Stimulated activated CD4-positive, alpha-beta T cell treated with anti-CD3 and anti-CD28 coated beads, Interleukin-4, amount 100 ng/mL, for 1 hour (primary cell): ENCODE results near the gene ARHGAP33.
"Not testable (repeated sequence)": the region's sequence is repeated elsewhere in the genome, so short reads cannot be mapped to it uniquely, and the experiment has no call there.

Experiments used
- DNase-seq: peaks from one replicate; pipeline ENCODE4 v3.0.0-alpha.2; 2020

Gene ARHGAP33

DNA sequence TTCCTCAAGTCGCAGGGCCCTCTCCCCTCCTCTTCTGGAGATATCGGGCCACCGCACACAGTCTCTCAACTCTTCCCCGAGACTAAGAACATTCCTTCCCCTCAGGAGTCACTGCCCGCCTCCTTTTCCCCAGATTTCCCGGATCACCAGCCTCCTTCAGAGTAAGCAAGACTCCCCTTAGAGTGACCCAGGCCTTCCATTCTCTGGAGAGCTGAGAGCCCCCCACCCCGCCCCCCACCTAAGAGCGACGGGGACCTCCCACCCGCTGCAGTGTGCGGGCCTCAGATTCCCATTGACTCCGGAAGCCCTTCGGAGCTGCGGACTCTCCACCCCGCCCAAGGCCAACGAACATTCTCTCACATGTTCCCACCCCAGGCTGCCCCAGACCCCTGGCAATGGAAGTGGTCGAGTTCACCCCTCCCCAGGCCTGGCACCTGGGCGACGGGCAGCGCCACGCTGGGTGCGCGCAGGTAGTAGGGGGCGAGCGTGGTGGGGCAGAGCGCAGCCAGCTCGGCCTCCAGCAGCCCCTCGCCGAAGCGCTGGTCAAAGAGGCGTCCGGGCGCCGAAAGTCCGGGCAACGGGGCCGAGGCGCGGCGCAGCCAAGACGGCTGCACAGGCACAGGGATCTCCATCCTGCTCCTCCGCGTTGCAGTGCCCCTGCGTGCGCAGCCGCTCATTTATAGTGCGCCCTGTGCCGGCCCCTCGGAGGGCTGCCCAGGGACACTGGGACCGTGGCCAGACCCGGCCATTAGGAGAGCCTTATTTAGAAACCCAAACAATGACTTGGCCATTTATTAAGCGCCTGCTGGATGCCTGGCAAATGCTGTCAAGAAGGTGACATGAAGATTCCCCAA lies 18.8 kb upstream of the ARHGAP33 start, which contains the start of gene HSPB6:
Gene HSPB6, minus strand, starts transcription at position 653 of the 854 bp plus-strand sequence. Its CDS starts 21 bp downstream, at position 632.
- no peak for DNase-seq

DNA sequence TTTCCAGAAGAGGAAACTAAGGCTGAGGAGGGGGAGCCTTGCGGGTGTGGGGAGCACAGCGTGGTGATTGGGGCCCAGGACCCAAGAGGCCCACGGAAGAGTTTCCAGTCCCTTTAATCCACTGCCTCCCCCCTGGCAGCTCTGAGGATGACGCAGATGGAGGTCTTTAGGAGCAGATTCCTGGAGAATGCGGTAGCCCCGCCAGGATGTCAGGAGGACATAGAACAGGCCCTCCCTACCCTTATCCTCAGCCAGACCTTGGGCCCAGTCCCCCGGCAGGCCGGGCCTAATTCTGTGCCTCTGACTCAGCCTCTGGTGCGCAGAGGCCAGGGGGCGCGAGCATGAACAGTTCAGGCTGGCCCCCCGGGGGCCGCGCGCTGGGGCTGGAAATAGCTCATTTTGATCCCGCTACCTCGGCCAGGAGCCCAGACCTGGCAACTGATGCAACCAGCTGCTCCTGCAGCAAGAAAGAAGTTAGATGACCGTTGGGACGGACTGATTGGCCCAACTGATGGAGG lies 18.1 kb upstream of the ARHGAP33 start:
- DNase-seq = no peak

DNA sequence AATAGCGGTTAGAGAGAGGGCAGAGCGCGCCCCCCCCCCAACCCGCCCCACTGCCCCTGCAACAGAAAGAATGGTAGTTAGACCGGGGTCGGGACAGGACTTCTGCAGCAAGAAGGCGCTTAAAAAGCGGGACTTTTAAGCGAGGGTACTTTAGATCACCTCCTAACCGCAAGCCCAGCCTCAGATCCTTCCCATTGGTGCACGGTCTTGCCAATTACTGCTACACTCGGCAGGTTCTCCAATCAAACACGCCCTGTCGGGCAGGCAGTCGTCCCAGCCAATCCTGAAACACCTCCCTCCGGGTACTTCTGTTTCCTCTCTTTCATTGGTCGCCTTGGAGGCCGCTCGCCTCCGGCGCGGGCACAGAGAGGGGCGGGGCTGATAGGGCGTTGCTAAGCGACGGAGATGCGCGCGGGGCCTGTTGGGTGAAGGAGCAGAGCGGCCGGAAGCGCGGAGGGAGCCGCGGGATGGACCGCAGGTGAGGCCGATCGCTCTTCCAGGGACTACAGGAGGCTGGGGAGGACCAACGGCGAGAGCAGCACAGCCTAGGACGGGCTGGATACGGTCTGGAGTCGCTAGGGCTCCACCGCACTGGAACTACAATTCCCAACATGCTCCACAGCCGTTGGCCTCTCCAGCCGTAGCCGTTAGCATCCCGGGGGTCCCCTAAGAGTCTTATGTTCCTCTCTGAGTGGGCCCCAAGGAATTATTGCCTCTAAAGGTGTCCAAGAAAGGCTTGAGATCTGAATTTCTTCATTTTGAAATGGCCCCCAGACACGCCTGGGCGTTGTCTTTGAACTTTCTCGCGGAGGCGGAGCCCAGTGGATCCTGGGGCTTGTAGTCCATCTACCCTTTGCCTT lies 17.4 kb upstream of the ARHGAP33 start, which contains the start of gene PROSER3:
Gene PROSER3, plus strand, starts transcription at position 428 of the 860 bp plus-strand sequence. Its CDS starts 40 bp downstream, at position 468.
- DNase-seq = peak; percentile 97

DNA sequence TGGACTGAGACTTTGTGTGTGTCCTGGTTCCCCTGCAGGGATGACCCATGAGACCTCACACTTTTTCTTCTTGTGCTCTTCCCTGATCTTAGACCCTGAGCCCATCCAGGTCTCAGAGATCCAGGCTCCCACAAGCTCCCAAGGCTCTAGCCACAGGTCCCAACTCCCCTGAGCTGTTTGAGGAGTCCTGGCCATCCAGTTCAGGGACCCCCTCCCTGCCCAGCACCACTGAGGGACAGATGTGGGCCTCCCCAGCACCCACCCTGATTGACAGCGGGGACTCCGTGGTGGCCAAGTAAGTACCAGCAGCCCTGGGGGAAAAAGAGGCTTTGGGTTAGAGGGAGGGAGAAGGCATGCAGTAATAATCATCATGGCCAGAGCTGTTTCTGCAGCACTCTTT lies 15.7 kb upstream of the ARHGAP33 start:
- no peak for DNase-seq

DNA sequence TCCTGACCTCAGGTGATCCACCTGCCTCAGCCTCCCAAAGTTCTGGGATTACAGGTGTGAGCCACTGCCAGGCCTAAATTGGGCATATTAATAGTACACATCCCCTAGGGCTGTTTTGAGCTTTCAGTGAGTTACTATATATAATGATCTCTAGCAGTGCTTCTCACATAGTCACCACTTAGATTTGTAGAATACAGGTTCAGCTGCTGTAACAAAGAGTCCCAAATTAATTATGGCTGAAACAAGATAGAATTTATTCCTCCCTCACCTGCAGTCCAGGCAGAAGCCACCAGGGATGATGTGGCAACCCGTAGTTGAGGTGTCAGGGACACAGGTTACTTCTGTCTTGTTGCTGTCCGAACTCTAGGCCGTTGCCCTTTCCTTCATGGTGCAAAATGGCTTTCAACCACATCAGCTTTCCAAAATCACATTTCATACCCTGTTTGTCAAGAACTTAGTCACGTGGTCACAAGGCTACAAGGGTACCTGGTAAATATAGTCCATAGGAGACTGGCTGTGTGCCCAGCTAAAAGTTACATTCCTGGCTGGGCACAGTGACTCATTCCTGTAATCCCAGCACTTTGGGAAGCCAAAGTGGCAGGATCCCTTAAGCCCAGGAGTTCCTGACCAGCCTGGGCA lies 14.5 kb upstream of the ARHGAP33 start:
- DNase-seq = no peak

DNA sequence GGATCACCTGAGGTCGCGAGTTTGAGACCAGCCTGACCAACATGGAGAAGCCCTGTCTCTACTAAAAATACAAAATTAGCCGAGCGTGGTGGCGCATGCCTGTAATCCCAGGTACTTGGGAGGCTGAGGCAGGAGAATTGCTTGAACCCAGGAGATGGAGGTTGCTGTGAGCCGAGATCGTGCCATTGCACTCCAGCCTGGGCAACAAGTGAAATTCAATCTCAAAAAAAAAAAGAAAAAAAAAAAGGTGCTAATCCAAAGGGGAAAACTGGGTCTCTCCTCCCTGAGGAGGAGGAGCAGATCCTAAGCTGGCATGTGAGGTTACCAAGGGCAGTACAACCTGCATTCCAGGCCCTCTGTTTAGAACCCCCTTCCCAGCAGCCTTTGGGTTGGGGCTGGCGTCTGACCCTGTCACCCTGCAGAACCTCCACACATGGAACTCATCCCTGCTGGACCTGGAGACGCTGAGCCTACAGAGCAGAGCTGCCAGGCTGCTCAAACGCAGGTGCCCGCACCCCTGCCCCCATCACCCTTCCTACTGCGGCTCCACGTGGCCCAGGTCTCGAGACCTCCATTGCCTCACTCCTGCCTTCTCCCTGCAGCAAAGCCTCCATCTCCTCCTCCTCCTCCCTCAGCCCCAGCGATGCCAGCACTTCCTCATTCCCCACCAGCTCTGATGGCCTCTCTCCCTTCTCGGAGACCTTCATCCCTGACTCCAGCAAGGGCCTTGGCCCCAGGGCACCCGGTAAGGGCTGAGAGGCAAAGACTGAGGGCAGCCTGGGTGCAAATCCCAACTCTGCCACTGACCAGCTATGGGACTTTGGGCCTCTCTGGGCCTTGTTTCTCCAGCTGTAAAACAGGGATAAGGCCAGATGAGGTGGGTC lies 10.7 kb upstream of the ARHGAP33 start:
- no peak for DNase-seq

DNA sequence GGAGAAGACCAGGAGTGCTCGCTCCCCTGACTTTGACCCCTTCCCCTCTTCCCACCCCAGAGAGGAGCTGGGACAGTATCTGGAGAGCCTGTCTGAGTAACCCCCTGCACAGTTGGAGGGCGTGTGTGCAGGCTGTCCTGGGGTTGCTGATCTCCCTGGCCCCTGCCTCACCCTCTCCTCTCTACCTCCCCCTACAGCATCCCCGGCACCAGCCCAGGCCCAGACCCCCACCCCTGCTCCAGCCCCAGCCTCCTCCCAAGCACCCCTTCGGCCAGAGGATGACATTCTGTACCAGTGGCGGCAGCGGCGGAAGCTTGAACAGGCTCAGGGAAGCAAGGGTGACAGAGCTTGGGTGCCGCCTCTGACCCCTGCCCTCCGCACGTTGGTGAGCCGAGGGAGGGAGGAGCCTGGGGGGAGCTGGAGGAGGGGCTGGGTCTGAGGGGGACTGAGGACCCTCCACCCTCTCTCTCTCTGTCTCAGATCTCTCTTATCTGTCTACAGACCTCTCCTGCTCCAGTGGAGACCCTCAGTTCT lies 8.7 kb upstream of the ARHGAP33 start:
- DNase-seq = no peak

DNA sequence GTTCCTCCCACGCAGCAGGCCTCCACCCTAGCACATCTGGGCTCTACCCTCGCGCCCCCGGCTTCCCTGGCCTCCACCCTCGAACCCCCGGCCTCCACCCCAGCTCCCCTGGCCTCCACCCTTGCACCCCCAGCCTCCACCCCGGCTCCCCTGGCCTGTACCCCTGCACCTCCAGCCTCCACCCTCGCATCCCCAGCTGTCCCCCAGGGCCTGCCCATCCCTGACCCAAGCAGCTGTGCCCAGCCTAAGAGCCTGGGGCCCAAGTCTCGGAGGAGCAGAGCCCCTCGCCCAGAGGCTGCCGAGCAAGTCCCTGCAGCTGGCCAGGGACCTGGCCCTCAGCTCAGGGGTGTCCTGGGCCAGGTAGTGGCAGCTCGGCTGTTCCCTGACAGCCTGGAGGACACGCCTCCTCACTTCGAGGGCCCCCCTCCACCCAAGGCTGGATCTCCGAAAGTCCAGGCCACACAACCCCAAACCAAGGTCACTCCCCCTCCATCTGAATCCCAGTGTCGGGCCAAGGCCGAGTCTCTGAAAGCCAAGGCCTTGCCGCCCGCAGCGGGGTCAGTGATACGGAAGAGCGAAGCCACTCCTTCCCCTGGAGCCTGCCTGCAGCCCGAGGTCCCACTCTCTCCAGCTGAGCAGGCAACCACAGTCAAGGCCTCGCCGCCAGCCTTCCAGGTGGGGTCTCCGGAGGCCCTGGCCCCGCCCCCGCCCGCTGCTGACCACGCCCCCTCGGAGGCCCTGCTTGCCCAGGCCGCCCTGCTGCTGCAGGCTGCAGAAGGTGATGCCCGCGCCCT lies 7.9 kb upstream of the ARHGAP33 start:
- no peak for DNase-seq

DNA sequence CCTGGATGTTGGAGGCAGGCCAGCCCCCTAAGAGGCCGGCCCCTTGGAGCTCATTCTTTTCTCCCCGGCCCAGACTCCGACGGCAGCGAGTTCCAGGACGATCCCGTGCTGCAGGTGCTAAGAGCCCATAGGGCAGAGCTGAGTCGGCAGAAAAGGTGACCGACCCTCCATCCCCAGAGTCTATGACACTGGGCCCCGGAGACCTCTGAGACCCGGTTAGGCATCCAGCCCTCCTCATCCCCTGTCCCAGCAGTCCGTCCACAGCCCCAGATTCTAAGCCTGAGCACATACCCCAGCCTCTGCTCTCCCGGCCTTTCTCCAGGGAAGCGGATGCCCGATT lies 7.3 kb upstream of the ARHGAP33 start:
- no peak for DNase-seq

DNA sequence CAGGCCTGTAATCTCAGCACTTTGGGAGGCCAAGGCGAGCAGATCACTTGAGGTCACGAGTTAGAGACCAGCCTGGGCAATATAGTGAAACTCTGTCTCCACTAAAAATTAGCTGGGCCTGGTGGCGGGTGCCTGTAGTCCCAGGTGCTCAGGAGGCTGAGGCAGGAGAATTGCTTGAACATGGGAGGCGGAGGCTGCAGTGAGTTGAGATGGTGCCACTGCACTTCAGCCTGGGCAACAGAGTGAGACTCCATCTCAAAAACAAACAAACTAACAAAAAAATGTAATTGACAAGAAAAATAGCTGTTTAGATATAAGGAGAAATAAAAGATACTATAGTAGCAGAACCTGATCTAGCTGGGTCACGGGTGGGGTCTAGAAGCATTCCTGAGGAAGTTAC lies 3.0 kb upstream of the ARHGAP33 start:
- not testable (repeated sequence) for DNase-seq

DNA sequence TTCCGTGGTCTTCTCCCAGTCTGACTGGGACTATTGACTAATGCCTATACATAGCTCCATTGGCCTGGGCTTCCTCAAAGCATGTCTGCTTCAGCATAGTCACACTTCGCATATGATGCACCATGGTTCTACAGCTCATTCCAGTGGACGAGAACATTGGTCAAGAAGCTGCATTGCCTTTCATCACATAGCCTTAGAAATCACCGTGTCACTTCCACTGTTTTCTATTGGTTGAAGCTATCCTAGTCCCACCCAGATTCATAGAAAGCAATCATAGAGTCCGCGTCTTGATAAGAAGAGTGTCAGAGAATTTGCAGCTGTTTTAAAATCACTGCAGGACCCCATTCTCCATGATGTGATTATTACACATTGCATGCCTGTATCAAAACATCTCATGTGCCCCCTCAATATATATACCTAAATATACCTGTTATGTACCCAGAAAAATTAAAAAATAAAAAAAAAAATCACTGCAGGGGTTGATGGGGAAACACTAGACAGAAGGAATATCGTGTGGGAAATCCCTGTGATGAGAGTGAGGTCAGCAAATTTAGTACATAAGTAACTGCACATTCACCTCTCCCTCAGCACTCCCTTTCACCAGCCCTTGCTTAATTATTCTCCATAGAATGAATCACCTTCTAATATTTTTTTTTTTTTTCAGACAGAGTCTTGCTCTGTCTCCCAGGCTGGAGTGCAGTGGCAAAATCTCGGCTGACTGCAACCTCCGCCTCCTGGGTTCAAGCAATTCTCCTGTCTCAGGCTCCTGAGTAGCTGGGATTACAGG lies 2.2 kb upstream of the ARHGAP33 start:
- no peak for DNase-seq

DNA sequence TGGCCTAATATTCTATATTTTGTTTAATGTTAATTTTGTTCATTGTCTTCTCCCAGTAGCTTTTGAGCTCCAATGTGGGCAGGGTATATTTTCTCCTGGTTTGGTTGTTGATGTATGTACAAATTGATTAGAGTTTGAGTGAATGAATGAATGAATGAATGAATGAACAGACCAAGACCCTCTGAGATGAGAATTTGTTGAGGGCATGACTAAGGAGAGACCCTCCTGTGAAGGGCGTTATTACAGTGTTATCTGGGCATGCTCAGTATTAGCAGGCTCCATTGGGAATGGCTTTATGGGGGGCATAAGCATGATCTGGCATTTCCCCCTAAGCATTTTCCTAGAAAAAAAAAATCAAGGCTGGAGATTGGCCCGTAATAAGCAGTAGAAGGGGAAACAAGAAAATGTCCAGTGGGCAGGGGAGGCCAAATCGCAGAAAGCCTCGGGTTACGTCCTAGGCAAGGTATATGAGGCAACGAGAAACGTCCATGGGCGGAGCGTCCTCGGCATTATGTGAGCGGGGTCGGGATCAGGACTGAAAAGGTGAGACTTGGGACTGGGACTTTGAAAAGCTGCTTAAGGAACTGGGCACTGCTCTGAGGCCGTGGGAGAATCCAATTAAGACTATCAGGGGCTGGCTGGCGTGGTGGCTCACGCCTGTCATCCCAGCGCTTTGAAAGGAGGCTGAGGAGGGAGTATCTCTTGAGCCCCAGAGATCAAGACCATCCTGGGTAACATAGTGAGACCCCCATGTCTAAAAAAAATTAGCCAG lies 904 bp upstream of the ARHGAP33 start:
- no peak for DNase-seq

DNA sequence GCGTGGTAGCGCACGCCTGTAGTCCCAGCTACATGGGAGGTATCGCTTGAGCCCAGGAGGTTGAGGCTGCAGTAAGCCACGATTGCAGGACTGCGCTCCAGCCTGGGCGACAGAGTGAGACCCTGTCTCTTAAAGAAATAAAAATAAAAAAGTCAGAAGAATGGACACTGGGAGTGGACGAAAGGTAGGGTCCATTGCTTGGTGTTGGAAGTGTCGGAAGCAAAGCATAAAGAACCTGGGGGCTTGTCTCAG lies 392 bp upstream of the ARHGAP33 start:
- no peak for DNase-seq

DNA sequence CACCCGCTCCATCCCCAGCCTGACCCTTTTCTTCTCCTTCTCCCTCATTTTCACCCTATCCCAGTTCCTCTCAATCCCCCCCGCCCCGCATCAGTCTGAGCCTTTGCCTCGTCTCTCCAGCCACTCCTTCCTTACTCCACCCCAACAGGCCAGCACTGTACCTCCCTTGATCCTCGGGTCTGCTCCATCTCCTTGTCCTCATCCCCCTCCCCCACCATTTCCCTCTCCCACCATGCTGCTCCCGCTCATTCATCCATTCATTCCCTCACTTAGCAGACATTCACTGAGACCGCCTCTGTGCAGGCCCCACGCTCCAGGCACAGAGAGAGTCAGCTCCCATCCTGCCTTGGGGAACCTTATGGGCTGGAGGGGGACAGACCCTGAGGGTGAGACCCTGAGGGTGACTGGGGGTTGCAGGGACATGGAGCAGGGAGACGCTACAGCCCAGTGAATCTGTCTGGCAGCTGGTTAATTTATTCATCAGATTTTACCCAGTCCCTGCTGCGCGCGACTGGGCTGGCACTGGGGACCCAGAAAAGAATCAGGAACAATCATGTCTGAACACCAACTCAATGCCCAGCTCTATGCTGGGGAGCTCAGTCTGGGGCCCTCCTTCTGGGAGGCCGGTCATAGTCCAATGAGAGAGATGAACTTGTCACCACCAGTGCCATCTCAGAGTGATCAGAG lies 881 bp downstream of the ARHGAP33 start:
- no peak for DNase-seq

DNA sequence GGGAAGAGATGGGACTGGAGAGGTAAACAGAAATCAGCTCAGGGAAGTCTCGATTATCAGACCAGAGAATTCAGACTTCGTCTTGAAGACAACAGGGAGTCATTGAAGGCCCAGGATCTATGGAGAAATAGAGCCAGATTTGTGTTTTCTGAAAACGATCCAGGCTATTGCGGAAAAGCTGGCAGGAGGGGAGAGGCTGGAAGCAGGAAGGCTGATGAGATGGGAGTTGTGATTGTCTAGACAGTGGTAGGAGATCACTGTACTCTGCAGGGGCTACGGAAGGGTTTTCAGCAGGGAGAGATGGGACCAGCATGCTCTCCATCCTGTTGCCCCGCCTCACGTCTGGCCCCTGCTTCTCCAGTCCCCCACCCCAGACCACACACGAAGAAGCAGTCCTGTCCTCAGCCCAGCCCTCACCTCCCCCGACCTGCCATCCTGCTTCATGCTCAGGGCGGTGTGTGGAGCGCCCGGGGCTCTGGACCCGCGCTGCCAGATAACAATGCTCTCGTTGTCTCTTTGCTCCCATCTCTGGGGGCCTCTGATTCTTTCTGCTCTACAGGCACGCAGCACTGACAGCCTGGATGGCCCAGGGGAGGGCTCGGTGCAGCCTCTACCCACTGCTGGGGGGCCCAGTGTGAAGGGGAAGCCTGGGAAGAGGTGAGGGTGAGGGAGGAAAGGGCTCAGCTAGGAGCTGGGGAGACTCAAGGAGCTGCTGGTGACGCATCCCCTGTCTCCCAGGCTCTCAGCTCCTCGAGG lies 1.9 kb downstream of the ARHGAP33 start:
- DNase-seq = no peak

DNA sequence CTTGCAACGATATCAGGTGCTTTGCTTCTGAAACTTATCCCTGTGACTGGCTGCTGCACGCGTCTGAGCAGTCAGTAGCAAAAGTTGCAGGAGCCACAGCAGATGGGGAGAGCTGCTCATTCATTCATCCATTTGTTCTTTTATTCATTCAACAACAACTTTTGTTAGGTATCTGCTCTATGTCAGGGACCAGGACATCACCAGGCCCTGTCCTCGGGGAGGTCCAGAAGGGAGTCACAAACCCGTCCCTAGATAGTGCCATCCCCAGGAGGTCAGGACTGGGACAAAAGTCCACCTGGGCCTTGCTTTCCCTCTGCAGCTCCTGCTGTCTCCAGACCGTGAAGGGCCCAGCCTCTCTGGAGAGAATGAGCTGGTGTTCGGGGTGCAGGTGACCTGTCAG lies 2.6 kb downstream of the ARHGAP33 start:
- no peak for DNase-seq

DNA sequence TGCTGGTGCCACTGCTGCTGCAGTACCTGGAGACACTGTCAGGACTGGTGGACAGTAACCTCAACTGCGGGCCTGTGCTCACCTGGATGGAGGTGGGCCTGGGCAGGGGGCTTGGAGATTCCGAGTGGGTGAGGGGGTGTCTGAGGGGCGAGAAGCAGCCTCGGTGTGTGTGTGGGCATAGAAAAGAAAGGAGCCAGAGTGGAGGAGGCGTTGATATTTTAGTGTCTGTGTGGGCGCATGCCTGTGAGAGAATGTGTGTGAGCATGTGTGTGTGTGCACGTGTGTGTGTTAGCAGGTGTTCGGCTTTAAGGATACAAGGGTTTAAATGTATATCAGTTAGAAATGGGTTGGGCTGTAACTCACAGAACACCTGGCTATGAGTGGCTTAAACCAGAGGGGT lies 3.7 kb downstream of the ARHGAP33 start:
- no peak for DNase-seq

DNA sequence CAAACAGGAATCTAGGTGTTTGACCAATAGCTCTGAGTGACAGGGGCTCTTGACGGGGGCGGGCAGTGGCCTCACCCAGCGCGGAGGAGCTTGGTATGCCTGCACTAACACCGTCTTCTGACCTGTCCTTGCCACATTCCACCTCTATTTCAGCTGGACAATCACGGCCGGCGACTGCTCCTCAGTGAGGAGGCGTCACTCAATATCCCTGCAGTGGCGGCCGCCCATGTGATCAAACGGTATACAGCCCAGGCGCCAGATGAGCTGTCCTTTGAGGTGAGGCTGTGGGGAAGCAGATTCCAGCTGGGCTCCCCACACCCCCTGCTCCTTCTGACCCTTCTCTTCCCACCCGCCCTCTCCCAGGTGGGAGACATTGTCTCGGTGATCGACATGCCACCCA lies 4.7 kb downstream of the ARHGAP33 start:
- DNase-seq = no peak
